HPDE6-E6E7 (cell line): ENCODE data around the gene GKN2.
"Not testable (repeated sequence)": the region's sequence is repeated elsewhere in the genome, so short reads cannot be mapped to it uniquely, and the experiment has no call there.

Experiments used
- DNase-seq: peaks from one replicate; pipeline ENCODE4 v3.0.0; 2011; ENCODE audit warnings: missing footprints; ENCODE audit errors: extremely low spot score

The GKN2 gene

DNA sequence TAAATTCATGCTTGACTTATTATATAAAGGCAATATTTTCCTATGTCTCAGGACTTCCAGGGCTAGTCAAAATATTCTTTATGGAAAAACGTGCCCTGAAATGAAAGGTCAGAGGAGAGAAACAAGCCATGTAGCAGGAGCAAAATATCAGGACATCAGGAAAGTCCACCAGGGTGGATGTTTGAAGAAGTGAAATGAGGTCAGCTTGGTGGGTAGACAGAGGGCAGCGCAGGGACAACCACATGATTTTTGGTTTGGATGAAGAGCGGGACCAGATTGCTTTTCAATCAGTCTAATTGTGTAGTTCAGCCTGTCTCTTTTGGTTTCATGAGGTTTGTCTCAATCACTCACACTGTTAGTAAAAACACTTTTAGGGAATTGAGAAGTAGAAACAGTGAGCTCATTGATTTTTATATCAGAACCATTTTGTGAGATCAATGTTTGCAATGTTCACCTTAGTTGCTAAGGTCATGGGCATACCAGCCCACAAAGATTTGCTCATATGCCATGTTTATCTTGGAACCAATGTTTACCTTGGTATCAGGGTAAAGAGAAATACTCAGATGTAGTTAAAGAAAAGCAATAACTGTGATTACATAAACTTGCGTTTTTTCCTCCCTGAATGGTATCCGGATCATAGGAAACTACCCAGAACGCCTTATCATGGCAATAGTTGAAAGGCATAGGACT is 32.1 kb downstream of the GKN2 start:
- DNase-seq = no peak

- no peak for DNase-seq
Observed at GRCh38 chr2:68918497-68918896, 34.2 kb downstream of the GKN2 start.

DNA sequence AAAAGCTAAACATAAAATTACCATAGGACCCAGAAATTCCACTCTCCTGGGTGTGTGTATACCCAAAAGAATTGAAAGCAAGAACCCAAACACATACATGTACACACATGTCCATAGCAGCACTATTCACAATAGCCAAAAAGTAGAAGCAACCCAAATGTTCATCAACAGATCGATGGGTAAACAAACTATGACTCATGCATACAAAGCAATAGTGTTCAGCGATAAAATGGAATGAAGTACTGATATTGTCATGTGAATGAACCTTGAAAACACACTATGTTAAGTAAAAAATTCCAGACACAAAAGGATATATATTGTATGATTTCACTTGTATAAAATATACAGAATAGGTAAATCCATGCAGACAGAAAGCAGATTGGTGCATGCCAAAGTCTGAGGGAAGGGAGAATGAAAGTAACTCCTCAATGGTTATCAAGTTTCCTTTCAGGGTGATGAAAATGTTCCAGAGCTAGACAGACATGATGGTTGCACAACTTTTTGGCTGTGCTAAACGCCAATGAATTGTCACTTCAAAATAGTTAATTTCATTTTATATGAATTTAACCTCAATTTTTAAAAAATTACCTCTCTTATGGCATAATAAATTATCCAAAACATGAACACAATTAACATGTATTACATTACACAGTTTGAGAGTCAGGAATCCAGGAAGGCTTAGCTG is 35.5 kb downstream of the GKN2 start:
- DNase-seq = no peak

- DNase-seq = no peak
Observed at GRCh38 chr2:68916226-68916625, 36.5 kb downstream of the GKN2 start.

GRCh38 chr2:68915393-68915792 is 37.3 kb downstream of the GKN2 start:
- no peak for DNase-seq

DNA sequence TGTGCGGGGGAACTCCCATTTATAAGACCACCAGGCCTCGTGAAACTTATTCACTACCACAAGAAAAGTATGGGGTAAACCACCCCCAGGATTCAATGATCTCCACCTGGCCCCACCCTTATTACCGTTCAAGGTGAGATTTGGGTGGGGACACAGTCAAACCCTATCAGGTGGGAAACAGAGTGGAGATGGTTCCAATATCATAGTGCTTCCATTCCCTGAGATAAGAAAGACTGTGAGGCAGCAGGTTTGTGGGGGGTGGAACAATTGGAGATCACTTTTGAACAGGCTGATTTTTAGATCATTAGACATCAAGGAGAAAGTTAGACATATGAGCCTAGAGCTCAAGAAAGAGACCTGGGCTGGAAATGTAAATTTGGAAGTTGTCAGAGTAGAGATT is 39.3 kb downstream of the GKN2 start:
- no peak for DNase-seq

GRCh38 chr2:68912732-68913131 is 40.0 kb downstream of the GKN2 start:
- DNase-seq = no peak

DNA sequence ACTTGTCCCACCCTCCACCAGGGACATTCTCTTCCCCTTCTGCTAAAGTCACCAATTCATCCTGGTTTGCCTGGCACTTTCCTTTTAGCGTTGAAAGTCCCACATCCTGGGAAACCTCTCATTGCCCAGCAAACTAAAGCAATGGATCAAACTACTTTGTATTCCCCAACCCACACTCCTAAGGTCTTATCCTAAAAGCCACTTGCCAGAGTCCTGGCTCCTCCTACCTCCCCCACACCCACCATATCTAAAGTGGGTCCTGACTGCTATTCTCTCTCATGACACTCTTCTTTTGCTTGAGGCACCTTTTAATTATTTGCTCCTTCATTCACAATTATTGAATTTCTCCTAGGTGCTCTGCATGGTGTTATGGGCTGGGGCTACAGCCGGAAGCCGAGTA is 40.6 kb downstream of the GKN2 start:
- no peak for DNase-seq

GRCh38 chr2:68911709-68912108 is 41.0 kb downstream of the GKN2 start:
- DNase-seq = no peak

DNA sequence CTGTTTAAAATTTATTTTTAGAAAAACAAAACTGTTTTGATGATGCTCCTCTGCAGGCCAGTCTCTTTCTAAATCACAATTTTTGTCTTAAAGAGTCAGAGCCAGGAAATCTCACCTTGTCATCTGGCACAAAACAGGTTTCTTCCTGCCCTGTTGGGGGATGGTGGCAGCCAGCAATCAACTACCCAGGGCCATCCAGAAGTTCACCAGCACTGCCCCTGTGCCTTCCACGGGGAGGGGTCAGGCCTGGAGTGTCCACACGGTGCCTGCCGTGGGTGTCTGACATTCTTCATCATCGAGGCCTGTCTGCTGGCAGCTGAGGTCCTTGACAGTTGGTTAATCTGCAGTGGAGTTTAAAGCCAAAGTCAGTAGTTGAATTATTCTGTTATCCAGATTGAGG is 41.4 kb downstream of the GKN2 start:
- no peak for DNase-seq

GRCh38 chr2:68909793-68910674 is 42.7 kb downstream of the GKN2 start:
- DNase-seq = peak; percentile 39

DNA sequence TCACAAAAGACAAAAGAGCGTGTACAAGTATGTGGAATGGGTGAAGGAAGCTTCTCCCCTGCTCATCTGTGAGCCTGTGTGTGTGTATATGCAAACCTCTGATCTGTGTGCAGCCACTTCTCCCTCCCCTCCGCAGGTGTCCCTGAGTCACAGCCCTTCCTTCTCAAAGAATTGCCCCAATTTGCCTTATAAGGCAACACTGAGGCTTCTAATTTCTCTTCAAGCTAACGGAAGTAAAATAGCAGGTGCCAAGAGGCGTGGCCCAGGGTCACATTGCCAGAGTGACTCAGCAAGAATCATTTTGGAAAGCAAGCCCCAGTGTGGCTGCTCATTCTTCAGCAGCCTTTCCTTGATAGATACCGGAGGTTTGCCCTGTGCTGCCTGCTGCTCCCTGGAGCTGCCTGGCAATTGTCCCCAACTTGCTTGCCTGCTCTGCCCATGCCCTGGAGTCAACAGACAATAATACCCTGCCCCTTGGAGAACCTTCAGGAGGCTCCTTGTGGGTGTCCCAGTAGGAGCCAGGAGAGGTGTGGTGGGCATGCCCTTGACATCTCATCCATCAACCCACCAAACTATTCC is 44.2 kb downstream of the GKN2 start:
- peak; percentile 58 for DNase-seq

GRCh38 chr2:68907920-68908253 is 44.8 kb downstream of the GKN2 start:
- no peak for DNase-seq

- no peak for DNase-seq
Observed at GRCh38 chr2:68907232-68907919, 45.3 kb downstream of the GKN2 start.

GRCh38 chr2:68906716-68907115 is 46.0 kb downstream of the GKN2 start:
- no peak for DNase-seq

DNA sequence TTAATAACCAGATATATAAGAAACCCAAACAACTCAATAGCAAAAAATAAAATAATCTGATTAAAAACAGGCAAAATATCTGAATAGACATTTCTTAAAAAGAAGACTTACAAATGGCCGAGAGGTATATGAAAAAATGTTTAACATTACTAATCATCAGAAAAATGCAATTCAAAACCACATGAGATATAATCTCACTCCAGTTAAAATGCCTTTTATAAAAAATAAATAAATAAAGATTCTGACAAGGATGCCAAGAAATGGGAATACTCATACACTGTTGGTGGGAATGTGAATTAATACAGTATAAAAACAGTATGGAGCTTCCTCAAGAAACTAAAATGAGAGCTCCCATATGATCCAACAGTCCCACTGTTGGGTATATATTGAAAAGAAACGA is 47.6 kb downstream of the GKN2 start:
- DNase-seq = no peak

DNA sequence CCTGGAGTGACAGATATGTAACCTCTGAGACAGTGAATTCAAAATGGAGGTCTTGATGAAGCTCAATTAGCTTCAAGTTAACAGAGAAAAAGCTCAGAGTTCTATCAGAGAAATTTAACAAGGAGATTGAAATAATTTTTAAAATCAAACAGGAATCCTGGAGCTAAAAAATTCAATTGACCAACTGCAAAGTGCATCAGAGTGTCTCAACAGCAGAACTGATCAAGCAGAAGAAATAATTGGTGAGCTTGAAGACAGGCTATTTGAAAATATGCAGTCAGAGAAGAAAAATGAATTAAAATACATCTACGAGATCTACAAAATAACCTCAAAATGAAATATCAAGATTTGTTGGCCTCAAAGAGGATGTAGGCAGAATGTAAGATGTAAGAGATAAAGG is 51.1 kb downstream of the GKN2 start:
- DNase-seq = no peak

GRCh38 chr2:68901199-68901514 is 51.5 kb downstream of the GKN2 start:
- no peak for DNase-seq

DNA sequence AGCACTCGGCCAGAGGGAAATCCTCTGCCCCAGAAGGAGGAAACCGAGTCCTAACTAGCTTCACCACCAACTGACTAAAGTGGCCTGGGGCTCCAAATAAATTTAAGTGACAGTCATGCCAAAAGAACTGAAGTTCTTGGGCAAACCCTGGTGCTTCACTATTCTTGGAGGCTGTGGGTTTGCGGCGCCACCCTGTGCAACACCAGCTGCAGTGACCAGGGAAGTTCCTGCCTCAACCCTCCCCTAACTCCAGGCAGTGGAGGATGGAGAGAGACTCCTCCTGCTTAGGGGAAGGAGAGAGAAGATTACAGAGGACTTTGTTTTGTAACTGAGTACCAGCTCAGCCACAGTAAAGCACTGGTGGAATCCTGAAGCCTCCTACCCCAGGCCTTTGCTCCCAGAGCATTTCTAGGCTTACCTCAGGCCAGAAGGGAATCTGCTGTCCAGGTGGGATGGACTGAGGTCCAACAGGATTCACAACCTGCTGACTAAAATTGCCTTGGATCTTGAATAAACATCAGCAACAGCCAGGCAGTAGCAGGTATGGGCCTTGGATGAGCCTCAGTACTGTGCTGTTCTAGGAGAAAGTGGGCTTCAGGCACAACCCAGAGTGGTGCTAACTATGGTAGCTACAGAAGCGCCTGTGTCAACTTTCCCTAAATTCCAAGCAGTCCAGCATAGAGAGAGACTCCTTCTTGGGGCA is 52.0 kb downstream of the GKN2 start:
- no peak for DNase-seq

- DNase-seq = not testable (repeated sequence)
Observed at GRCh38 chr2:68895981-68896380, 56.7 kb downstream of the GKN2 start.
